ENCODE measurements around the gene TBCC. TPM values are rescaled to one million over a fixed set of nuclear protein-coding genes. Genes with fewer than 3 reads are reported as not detected.
A peak's percentile ranks its signal among the peaks of the same experiment; 100 is the strongest.

The TBCC gene
- total RNA-seq, 6 donors from 2014 or later = 14.3 to 34.7 (median 24.2) TPM

DNA sequence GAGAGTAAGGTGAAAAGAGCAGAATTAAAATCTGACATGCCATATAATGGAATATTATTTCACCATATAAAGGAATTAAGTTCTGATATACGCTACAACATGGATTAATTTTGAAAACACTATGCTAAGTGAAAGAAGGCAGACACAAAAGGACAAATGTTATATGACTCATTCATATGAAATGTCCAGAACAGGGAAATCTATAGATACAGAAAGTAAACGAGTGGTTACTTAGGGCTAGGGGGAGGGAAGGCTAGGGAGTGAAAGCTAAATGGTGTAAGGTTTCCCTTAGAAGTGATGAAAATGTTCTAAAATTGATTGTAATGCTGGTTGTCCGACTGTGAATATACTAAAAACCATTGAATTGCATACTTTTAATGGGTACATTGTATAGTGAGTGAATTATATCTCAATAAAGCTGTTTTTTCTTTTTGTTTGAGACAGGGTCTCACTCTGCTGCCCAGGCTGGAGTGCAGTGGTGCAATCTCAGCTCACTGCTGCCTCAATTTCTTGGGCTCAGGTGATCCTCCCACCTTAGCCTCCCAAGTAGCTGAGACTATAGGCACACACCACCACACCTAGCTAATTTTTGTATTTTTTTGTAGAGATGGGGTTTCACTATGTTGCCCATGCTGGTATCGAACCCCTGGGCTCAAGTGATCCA lies 31.7 kb downstream of the TBCC start:
- TF ChIP-seq, protein P1, sequence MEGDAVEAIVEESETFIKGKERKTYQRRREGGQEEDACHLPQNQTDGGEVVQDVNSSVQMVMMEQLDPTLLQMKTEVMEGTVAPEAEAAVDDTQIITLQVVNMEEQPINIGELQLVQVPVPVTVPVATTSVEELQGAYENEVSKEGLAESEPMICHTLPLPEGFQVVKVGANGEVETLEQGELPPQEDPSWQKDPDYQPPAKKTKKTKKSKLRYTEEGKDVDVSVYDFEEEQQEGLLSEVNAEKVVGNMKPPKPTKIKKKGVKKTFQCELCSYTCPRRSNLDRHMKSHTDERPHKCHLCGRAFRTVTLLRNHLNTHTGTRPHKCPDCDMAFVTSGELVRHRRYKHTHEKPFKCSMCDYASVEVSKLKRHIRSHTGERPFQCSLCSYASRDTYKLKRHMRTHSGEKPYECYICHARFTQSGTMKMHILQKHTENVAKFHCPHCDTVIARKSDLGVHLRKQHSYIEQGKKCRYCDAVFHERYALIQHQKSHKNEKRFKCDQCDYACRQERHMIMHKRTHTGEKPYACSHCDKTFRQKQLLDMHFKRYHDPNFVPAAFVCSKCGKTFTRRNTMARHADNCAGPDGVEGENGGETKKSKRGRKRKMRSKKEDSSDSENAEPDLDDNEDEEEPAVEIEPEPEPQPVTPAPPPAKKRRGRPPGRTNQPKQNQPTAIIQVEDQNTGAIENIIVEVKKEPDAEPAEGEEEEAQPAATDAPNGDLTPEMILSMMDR (IDR thresholded peaks at IDR 0.05) = no peak
- TF ChIP-seq POLR2AphosphoS5 (IDR thresholded peaks at IDR 0.05) (no peak), POLR2A (IDR thresholded peaks at IDR 0.05) (no peak), EP300 (IDR thresholded peaks at IDR 0.05) (no peak)
- H3K9me3 ChIP-seq = peaks cover 0 to 5% (median 0%) of the 10 kb centered on the region in 4 donors
- no peak overlapping the region for H3K27ac ChIP-seq
- no peaks in the 10 kb centered on the region for H3K4me1 ChIP-seq
- no peaks in the 10 kb centered on the region for H3K27me3 ChIP-seq
- DNase-seq (no peak), ATAC-seq (ENCODE audit: low FRiP score in 2 of 2) (no peak)
- no peak overlapping the region for H3K4me3 ChIP-seq
- H3K36me3 ChIP-seq = no peaks in the 10 kb centered on the region
- WGBS, 2 donors = 80 to 84% methylated on average over 4 of the region's 4 CpGs

DNA sequence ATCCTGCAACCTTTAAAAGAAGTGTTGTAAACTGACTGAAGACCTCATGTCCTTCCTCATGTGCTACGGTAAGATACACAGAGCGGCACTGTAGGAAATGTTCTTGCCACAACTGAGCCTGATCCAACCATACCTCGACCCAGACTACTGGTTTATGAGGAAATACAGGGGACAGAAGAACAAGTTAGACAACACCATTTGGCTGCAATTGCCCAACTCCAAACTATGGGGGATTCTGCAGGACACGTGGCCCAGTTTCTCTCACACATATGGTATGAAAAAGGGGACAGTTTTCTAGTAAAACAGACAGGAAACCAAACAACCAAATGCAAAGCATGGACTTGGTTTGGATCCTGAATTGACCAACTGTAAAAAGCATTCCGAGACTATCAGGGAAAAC lies 34.0 kb downstream of the TBCC start:
- ATAC-seq (ENCODE audit: low FRiP score in 2 of 2) = no peak
- TF ChIP-seq EP300 (IDR thresholded peaks at IDR 0.05) (no peak), POLR2AphosphoS5 (IDR thresholded peaks at IDR 0.05) (no peak), POLR2A (IDR thresholded peaks at IDR 0.05) (no peak)
- TF ChIP-seq, protein P1 (IDR thresholded peaks at IDR 0.05) = no peak
- 88 to 91% methylated on average over 5 of the region's 5 CpGs for WGBS, 2 donors
- no peak overlapping the region for H3K4me3 ChIP-seq
- H3K36me3 ChIP-seq = no peaks in the 10 kb centered on the region
- no peaks in the 10 kb centered on the region for H3K4me1 ChIP-seq
- DNase-seq = no peak
- H3K27me3 ChIP-seq = no peaks in the 10 kb centered on the region
- H3K9me3 ChIP-seq = peaks cover 0 to 5% (median 0%) of the 10 kb centered on the region in 4 donors
- no peak overlapping the region for H3K27ac ChIP-seq

DNA sequence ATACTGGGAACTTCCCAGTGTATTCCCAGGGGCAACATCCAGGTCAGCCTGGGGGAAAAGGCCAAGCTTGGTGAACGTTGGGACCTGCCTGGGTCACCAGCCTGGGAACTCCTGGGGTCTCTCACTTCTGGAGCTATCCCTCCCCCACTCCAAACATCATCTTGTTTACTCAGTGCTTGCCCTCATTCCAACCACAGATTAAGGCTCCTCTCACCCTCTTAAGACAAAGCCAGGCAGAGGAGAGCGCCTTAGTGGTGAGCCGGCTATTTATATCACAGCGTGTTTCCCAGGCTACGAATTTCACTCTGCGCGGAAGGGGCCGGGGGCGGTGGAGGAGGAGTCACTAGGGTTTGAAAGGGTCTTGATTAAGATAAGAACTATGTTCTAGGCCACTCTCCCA lies 35.6 kb downstream of the TBCC start:
- DNase-seq = no peak
- Histone ChIP-seq H3K9me3 (peaks cover 0 to 5% (median 0%) of the 10 kb centered on the region in 4 donors), H3K4me1 (no peaks in the 10 kb centered on the region), H3K4me3 (no peak overlapping the region), H3K27ac (no peak overlapping the region), H3K36me3 (no peaks in the 10 kb centered on the region), H3K27me3 (no peaks in the 10 kb centered on the region)
- 40 to 71% methylated on average over 9 of the region's 9 CpGs for WGBS, 2 donors
- no peak for TF ChIP-seq POLR2A (IDR thresholded peaks at IDR 0.05)
- TF ChIP-seq POLR2AphosphoS5 (IDR thresholded peaks at IDR 0.05) = no peak
- TF ChIP-seq, protein P1 (IDR thresholded peaks at IDR 0.05) = no peak
- no peak for TF ChIP-seq EP300 (IDR thresholded peaks at IDR 0.05)
- ATAC-seq (ENCODE audit: low FRiP score in 2 of 2) = peak in 1 of 2 donors; percentile 52

DNA sequence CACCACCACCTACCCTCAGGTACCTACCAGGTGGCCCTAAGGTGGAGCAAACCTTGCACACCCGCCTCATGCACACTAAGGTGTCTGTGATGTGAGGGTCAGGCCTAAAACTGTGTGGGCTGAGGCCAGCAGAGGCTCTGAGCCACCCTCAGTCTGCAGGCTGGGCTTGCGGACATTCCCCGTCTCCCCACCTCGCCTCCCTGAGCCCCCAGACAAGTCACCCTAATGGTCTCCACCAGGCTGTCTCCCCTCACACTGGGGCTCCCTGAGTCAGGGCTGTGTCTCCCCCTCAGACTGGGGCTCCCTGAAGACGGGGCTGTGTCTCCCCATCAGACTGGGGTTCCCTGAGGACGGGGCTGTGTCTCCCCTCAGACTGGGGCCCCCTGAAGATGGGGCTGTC lies 36.0 kb downstream of the TBCC start:
- no peak overlapping the region for H3K4me3 ChIP-seq
- H3K4me1 ChIP-seq = no peaks in the 10 kb centered on the region
- no peaks in the 10 kb centered on the region for H3K36me3 ChIP-seq
- 88 to 93% methylated on average over 1 to 6 of the region's 6 CpGs for WGBS, 2 donors
- peaks cover 0 to 5% (median 0%) of the 10 kb centered on the region in 4 donors for H3K9me3 ChIP-seq
- no peaks in the 10 kb centered on the region for H3K27me3 ChIP-seq
- ATAC-seq (ENCODE audit: low FRiP score in 2 of 2) (peak in 1 of 2 donors; percentile 18), DNase-seq (no peak)
- TF ChIP-seq, protein P1 (IDR thresholded peaks at IDR 0.05) = no peak
- TF ChIP-seq EP300 (IDR thresholded peaks at IDR 0.05) = no peak
- no peak for TF ChIP-seq POLR2AphosphoS5 (IDR thresholded peaks at IDR 0.05)
- TF ChIP-seq POLR2A (IDR thresholded peaks at IDR 0.05) = no peak
- H3K27ac ChIP-seq = no peak overlapping the region

DNA sequence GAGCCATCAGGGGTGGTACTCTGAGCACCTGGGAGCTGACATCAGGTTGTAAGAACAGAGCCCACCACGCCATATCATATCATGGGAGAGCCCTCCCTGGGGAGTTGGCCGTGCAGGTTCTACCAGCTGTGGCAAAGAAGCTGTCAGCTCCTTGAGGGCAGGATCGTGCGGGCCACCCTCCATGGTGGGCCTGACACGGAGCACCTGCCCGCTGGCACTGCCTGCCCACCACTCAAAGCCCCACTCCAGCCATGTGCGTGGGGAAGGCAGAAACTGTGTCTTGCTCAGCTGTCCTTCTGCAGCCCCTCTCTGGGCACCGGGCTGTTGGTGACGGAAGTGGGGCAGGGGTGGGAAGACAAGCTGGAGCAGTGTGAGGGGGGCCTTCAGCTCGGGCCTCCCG lies 37.8 kb downstream of the TBCC start:
- TF ChIP-seq, protein P1 (IDR thresholded peaks at IDR 0.05) = no peak
- no peak for TF ChIP-seq EP300 (IDR thresholded peaks at IDR 0.05)
- TF ChIP-seq POLR2AphosphoS5 (IDR thresholded peaks at IDR 0.05) = no peak
- no peak for TF ChIP-seq POLR2A (IDR thresholded peaks at IDR 0.05)
- H3K4me3 ChIP-seq = no peak overlapping the region
- peaks cover 0 to 5% (median 0%) of the 10 kb centered on the region in 4 donors for H3K9me3 ChIP-seq
- 92% methylated on average over 11 of the region's 11 CpGs; no CpG with 5 or more reads in 1 of the 2 donors for WGBS, 2 donors
- H3K36me3 ChIP-seq = no peaks in the 10 kb centered on the region
- DNase-seq (no peak), ATAC-seq (ENCODE audit: low FRiP score in 2 of 2) (no peak)
- H3K27ac ChIP-seq = no peak overlapping the region
- H3K27me3 ChIP-seq = no peaks in the 10 kb centered on the region
- no peaks in the 10 kb centered on the region for H3K4me1 ChIP-seq
